Forelimb muscle (tissue), 1 donor: ENCODE results near the gene NTN1. TPM values are rescaled to one million over a fixed set of nuclear protein-coding genes. Genes with fewer than 3 reads are reported as not detected.

Experiments
- DNase-seq: peaks from one replicate; pipeline ENCODE4 v3.0.0-alpha.2; 2013; ENCODE audit warnings: low read depth
- polyA plus RNA-seq: library from polyadenylated mRNA; unstranded; fragments of 120-200 nt; gene quantifications from one replicate; pipeline ENCODE4 v1.2.1, GENCODE V29; 2013; ENCODE audit not compliant: insufficient read length

NTN1 gene
- polyA plus RNA-seq, 1 donor = 7.4 TPM

DNA sequence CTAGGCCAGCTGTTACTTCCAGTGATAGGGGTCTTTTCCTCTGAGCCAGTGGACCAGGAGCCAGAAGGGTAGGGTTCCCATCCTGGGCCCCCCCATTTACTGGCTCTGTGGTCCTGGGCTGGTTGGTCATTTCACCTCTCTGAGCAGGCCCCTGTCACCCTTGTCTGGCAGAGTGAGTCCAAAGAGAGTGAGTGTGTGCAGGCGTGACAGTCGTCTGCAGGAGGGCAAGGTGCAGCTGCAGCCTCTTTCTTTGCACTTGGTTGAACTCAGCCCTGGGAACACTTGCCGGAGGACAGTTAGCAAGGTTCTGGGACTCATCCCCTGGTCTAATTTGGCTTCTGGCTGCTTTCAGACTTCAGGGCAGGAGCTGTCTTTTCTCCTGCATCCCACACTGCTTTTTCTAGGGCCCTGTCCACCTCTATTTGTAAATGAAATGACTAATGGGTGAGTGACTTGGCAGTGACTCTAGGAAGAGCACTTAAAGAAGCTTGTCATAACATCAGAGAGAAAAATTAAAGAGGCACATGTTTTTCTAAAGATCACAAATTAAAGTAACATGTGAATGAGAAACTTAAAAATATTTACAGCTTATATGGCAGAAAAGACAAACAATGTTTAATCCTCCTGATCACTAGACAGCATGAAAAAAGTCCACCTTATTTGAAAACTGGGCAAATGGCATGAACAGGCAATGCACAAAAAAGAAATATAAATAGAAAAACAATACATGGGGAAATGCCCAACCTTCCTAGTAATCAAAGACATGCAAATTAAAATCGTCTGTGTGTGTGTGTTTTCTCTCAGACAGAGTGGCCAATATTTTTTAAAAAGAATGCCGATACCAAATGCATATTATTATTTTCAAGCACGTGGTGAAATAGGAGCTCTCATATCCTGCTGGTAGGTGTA is 137.5 kb downstream of the NTN1 start:
- no peak for DNase-seq

DNA sequence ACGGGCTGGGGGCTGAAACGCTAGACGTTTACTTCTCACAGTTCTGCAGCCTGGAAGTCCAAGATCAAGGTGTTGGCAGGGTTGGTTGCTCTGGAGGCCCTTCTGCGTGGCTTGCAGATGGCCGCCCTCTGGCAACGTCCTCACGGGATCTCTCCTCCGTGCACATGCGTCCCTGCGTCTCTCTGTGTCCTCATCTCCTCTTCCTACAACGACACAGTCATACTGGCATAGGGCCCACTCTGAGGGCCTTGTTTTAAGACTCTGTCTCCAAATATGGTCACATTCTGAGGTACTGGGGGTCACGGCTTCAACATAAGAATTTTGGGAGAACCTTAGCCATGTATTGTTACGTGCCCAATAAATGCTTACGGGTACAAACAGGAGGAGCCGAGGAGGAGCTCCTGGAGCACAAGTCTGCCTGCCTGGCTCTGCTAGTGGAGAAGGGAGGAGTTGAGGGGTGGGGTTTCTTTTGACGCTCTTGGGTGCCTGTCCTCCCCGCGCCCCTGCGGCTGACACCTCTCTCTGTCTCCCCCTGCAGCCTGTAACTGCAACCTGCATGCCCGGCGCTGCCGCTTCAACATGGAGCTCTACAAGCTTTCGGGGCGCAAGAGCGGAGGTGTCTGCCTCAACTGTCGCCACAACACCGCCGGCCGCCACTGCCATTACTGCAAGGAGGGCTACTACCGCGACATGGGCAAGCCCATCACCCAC is 141.1 kb downstream of the NTN1 start:
- no peak for DNase-seq

DNA sequence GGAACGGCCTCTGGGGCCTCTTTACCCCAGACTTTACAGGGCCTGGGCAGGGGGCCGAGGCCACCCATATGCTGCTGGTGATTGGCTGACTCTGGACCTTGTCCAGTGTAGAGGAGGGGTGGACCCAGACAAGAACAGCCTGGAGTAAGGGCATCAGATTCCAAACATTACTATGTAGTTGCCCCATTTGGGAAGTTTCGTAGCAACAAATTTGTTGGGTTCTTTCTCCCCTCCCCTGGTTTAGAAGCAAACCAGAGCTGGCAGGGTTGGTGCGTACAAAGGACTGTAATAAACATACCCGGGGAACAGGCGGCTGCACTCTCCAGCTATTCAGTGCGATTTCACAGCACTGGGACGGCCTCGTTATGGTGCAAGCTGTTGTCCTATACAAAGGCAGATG is 145.5 kb downstream of the NTN1 start:
- no peak for DNase-seq

DNA sequence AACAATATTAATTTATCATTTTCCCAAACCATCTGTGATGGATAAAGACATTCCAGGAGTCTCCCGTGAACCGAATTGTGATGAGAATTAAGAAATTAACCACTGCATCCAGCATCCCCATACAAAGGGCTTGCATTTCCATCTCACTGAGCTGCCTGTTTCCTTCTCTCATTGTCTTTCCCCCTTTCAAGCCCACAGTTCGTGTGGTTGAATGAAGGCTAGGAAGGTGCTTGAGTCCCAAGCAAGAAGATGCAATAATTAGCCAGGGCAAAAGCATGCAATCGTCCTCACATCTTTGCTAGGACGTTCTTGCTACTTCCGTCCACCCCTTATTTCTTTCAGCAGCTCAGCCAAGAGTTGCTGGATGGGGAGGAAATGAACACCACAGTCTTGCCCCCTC is 146.1 kb downstream of the NTN1 start:
- no peak for DNase-seq

DNA sequence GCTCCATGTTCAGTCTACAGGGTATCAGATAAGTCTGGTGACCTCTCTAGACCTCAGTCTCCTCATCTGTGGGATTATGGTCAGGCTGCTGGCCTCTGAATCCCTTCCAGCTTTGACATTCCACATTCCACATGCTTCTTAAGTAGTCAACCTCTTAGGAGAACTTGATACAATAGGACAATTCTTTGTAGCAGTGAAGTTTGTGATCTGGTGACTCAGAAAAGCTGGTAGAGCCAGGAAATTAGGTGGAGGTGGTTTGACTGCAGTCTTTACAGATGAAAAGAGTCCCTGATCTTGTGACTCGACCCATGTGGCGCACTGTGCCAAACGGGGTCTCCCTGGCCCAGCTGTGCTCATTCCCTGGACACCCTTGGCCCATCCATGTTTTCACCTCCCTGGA is 147.8 kb downstream of the NTN1 start:
- DNase-seq = no peak

DNA sequence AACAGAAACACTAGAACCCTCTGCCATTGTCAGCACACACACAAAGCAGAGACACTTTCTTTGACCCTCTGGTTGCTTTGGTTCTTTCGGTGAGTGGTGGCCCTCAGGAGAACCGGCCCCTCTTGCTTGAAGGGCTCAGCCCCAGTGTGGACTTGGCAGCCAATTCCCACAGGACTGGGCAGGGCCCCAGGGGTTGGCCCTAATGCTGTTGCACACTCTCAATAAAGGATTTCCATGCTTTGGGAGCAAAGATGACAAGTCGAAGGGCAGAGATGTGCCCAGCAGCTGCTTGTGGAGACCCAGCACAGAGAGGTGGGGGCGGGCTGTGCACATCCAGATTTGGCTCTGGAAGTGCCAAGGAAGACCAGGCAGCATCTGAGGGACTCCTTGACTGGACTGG is 149.0 kb downstream of the NTN1 start:
- DNase-seq = no peak

DNA sequence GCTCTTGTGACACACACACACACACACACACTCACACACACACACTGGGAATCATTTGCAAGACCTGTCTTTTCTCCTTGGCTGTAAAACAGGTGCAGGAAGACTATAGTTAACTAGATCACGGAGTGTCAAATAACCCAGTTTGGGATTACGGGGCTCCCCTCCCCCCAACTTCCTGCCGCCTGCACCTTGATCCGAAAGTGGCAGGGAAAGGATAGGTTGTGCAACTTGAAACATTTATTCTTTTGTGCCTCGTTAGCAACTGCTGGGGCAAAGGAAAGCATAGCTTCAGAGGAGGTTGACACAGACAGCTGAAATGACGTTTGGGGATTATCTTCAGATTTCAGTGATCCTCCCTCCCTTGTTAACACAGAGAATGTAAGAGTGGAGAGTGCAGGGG is 149.5 kb downstream of the NTN1 start:
- no peak for DNase-seq

DNA sequence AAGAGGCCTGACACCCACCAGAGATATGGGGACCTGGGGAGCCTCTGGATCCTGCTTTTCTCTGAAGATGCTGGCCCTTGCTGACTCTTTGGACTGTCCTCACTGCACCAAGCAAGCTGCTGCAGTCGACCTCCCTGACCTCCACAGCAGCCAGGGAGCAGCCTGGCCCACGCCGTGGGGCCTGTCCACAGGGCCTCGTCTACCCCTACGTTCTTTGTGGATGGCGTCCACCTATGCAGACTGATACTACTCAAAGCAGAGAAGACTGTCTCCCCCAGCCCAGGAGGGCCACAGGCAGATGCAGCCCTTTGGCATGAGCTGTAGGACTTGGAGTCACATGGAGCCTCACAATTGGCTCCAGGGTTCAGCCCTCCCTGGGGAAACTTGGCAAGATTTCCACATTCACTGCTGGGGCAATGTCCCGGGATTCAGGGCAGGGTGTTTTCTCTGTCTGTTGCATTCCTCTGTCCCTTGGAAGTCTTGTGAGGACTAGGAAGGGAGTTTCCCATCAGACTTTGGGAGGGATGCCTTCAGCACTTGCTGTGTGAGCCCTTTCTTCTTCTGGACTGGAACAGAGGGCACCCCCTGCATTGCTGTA is 152.2 kb downstream of the NTN1 start:
- DNase-seq = no peak

DNA sequence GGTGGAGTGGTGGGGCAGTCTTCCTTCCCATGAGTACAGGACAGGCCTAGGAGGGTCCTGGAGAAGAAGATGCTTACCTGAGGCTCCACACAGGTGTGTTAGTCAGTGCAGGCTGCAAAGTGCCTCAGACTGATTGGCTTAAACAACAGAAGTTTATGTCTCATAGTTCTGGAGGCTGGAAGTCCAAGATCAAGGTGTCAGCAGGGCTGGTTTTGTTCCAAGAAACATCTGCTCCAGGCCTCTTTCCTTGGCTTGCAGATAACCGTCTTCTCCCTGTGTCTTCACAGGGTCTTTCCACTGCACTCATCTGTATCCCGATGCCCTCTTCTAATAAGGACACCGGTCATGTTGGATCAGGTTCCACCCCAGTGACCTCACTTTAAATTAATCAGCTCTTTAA is 153.0 kb downstream of the NTN1 start:
- no peak for DNase-seq

DNA sequence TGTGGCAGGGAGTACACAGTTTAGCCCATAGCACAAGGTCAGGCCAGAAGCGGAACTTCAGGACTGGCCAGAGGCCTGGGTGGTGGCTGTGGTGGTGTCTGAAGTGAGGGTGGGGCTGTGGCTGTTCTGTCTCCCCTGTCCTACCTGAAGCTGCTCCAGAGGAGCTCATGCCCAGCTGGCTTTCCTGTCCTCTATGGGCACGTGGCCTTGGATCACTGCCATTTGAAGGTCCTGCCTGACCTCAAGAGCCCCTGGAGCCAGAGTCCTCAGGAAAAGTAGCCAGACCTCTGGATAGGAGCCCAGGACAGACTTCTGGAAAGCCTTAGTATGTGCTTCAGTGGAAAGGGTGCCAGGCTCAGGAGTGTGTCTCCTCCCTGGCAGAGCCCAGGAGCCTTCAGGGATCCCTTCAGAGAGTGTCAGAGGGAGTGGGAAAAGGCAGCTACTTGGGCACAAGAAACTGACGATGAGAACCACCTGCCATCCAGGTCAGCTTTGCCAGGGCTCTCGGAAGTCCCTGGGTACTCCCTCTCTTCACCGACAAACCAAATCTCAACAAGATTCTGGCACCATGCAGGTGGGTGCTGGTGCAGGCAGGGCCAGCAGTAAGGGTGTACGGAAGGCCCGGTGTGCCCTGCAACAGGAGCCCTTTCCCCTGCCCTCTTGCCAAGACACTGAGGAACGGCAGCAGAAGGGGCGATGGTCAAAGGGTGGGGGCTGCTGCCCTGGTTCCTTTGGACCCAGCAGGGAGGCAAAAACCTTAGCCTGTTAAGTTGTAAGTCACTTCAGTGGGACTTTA is 153.7 kb downstream of the NTN1 start:
- DNase-seq = no peak

DNA sequence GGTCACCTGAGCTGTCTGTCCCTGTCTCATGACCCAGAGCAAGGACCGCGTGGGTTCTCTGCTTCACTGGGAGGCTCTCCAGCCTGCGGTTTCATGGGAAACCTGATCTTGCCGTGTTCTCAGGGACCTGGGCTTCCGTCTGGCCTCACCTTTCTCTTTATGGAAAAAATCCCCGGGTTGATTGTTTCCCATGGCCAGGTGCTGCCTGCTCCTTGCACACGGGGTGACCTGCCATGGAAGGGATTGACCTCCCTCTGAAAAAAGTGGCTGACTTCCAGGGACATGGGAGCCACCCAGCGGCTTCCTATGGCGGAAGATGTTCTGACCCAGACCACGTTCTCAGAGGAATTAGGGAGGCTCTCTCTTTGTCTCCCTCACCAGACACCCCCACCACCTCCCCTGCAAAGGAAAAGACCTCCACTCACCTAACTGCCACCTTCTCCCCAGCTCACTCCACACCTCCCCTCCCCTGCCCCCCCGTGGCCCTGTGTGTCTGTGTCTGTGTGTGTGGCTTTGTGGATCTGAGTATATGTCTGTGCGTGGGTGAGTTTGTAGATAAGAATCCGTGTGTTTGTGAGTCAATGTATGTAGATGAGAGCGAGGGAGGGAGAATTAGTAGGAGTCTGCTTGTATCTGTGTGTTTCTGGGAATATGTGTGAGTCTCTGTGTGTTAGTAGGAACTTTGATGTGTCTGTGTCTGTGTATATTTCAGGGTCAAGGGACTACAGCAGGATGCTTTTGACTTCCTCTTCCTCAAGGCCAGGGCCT is 154.6 kb downstream of the NTN1 start:
- no peak for DNase-seq

DNA sequence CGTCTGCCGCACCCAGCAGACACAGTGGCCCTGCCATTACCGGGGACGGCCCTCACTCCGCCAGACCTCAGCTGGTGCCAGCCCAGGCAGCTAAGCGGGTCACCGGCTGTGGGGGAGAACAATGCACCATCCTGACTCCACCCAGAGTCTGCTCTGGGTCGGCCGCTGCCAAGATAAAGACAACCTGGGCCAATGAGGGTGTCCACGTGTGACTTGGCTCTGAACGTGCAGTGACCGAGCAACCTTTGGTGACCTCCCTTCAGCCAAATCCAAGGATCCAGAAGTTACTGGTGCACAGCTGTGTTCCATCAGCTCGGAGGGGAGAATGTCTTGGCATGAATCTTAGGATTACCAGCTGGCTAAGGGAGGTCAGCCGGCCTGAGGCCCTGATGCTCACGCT is 155.9 kb downstream of the NTN1 start:
- DNase-seq = no peak

DNA sequence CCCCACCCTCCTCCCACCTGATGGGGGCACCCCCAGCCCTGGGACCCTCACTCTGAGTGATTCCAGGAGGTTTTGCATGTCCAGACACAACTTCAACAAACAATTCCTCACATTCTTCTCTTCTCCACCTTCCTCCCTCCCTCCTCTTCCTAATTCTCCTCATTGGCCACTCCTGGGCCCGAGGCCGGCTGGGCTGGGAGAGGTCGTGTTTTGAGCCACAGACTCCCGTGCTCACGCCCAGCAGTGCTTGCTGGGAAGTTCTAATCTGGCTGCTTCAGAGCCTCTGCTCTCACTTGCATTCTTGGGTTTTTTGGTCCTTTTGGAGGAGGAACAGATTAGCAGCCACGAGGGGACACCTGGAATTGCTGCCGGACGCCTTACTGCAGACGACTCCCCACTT is 157.0 kb downstream of the NTN1 start:
- no peak for DNase-seq

DNA sequence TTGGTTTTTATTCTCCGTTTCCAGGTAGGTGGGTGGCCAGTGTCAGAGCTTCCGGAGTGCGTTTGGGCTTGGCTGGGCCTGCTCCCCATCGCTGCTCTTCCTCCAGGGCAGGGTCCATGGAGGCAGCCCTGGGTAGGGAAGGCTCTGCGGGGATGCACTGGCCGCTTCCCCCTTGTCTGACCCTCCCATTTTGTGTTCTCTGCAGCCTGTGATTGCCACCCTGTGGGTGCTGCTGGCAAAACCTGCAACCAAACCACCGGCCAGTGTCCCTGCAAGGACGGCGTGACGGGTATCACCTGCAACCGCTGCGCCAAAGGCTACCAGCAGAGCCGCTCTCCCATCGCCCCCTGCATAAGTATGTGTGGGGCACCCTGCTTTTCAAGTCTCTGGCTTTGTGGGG is 158.3 kb downstream of the NTN1 start:
- DNase-seq = no peak

DNA sequence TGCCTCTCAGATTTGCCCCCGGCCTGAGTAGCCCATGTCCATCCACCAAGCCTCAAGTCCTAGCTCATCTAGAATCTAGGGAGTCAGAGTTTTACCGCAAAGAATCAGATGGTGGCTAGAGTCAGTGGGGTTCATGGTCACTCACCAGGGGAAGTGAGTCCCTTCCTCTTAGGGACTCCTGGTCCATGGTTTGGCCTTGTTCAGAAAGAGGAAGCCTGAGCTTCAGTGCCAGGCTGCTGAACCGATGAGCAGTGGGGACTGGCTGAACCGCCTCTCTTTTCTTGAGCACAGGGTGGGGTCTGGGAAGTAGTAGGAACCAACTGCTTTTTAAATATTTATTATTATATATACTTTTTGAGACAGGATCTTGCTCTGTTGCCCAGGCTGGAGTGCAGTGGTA is 160.3 kb downstream of the NTN1 start:
- no peak for DNase-seq

DNA sequence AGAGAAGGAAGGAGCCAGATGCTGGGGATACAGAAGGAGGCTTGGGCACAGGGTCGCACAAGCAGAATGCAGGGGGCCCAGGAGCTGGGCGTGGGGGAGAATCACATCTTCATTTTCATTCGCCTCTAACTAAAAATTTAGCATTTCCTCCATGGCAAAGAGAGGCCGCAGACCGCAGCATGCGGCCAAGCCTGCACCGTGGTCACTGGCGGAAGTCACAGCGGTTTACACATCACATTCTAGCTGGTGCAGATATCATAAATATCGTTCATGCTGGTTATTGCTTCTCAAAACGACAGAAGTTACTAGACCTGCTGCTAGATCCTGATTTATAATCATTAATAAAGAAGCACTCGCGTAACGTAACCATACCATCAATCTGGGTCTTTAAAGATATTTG is 162.0 kb downstream of the NTN1 start:
- DNase-seq = no peak

DNA sequence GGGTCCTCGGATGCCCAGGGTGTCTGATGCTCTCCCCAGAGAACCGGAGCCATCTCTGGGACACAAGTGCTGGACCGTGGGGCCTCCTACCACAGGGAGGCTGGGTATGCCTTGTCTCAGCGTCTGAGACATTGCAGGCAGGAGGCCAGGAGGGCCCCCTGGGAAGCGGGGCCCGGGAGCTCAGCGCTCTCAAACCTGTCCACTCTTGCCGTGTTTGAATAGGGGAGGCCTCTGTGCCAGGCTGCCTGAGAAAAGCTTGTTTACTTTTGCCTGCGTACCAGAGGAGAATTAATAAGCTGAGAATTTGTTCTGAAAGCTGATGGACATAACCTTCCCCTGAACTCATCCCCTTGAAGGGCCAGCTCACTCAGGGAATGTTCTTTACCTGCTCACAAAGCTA is 163.8 kb downstream of the NTN1 start:
- DNase-seq = no peak

DNA sequence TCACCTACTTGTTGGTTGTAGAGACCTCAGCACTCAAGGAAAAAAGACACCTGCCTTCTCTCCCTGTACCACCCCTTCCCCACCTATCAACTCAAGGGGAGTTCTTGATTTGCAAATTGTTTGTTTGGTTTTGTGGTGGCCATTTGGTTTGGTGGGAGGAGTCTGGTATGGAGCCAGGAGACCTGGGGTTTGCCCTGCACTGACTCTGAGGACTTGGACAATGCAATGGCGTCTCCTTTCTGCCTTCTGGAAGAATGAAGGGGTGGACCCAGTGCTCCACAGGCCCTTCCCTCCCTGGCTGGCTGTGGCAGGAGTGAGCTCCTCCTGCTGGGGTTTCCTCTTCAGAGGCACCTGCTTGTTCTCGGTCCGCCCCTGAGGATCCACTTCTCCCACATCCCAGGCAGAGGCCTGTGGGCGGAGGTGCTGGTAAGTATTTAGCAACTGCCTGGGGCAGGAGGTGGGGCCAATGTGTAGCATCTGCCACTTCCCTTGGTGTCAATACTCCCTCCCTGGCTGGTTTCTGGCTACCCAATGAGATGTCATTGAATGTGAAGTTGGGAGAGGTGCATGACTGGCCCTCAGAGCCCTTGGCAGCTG is 164.5 kb downstream of the NTN1 start:
- DNase-seq = no peak

DNA sequence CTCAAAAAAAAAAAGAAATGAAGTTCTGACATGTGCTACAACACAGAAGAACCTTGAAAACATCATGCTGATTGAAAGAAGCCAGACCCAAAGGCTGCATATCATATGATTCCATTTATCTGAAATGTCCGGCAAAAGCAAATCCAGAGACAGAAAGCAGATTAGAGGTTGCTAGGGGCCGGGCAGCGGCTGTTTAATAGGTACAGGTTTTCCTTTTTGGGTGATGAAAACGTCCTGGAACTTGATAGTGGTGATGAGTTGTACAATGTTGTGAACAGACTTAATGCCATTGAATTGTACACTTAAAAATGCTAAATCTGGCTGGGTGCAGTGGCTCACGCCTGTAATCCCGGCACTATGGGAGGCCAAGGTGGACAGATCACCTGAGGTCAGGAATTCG is 166.5 kb downstream of the NTN1 start:
- DNase-seq = no peak

DNA sequence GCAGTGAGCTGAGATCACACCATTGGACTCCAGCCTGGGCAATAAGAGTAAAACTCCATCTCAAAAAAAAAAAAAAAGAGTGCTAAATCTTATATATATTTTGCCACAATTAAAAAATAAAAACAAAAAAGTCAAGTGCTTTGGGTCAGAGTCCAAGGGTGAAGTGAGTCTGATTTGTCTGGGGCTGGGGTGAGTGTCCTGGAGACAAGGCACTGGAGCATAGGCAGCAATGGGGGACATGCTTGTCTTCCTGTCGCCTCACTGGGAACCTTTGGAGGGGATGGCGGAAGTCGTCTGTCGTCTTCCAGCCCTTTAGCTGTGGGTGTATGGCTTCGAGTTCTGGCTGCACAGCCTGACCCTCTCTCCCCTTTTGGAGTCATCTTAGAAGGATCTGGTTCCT is 167.1 kb downstream of the NTN1 start:
- DNase-seq = no peak

DNA sequence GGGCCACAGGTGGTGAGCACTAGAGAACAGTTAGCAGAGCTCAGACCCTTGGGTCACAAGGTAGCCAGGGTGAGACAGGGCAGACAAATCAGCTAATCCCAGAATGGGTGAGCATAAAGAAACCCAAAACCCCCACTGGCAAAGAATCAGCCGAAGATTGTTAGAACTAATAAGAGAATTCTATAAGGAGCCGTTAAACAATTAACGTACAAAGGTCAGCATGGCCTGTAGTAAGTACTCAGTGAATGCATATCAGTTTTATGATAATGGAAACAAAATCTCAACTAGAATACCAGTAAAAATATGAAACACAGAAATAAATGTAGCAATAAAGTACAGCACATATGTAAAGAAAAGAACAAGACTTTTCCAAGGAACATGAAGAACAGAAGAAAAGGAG is 168.6 kb downstream of the NTN1 start:
- no peak for DNase-seq
